ENCODE data around the gene ZCCHC10.
A peak's percentile ranks its signal among the peaks of the same experiment; 100 is the strongest.
"Not testable (repeated sequence)": the region's sequence is repeated elsewhere in the genome, so short reads cannot be mapped to it uniquely, and the experiment has no call there.

Gene ZCCHC10

GRCh38 chr5:133041157-133041784 is 14.9 kb upstream of the ZCCHC10 start:
- no peak for DNase-seq

DNA sequence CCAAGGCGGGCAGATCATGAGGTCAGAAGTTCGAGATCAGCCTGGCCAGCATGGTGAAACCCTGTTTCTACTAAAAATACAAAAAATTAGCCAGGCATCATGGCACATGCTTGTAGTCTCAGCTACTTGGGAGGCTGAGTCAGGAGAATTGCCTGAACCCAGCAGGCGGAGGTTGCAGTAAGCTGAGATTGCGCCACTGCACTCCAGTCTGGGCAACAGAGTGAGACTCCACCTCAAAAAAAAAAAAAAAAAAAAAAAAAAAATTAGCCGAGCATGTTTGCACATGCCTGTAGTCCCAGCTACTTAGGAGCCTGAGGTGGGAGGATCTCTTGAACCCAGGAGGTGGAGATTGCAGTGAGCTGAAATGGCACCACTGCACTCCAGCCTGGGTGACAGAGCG is 10.3 kb upstream of the ZCCHC10 start:
- DNase-seq: not testable (repeated sequence)

DNA sequence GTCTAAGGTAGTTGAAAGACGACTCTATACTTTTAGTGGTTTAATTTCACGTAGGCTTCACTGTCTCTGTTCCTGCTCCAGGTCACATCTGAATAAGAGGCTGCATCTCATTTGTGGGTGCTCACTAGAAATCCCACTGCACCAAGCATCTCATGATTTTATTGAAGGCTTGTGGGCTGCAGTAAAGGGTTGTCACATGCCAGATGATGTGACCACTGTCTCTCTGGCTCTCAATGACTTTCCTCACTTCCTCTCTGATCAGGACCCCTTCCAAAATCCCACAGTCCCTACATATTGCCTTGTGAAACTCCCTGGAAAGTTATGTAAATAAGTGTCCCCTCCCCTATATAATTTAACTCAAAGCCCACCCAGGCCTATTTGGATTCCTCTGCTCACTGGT is 8.9 kb upstream of the ZCCHC10 start:
- no peak for DNase-seq

GRCh38 chr5:133034064-133034463 is 7.7 kb upstream of the ZCCHC10 start:
- DNase-seq: no peak

GRCh38 chr5:133032852-133033742 is 6.7 kb upstream of the ZCCHC10 start:
- peak; percentile 12 for DNase-seq

DNA sequence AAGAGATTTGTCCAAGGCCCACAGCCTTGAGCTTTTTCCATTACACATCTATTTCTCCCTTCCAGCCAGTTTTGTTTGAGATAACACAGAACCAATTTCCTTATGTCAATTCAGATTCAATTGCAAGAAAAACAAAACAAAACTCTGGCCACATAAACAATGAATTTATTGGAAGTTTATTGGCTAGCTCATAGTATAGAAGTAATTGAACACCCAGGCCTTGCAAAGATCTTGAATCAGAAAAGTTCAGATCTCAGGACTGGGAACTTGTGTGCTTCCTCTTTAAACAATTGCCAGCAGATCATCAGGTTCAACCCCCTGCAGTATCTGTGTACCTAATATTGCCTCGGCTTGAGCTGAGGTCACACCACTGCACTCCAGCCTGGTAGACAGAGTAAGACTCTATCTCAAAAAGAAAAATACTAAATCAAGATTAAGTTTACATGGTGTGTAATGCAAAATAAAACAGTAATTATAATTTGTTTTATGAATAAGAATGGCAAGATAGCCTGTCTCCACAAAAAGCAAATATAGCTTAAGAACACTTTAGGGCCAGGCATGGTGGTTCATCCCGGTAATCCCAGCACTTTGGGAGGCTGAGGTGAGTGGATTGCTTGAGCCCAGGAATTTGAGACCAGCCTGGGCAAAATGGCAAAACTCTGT is 4.1 kb upstream of the ZCCHC10 start:
- DNase-seq: no peak

GRCh38 chr5:133029416-133029815 is 3.1 kb upstream of the ZCCHC10 start:
- no peak for DNase-seq

- no peak for DNase-seq
Measured at GRCh38 chr5:133026664-133027153, 360 bp upstream of the ZCCHC10 start.

GRCh38 chr5:133019471-133019870 is 6.9 kb downstream of the ZCCHC10 start:
- not testable (repeated sequence) for DNase-seq

DNA sequence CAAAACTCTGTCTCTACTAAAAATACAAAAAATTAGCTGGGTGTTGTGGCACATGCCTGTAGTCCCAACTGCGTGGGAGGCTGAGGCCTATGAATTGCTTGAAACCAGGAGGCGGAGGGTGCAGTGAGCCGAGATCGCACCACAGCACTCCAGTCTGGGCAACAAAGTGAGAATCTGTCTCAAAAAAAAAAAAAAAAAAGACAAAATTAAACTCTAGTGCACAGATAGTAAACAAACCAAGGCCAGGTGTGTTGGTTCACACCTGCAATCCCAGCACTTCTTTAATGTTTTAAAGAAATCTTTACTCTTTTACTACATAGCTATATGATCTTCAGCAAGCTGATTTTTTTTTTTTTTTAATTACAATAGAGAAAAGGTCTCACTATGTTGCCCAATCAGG is 8.4 kb downstream of the ZCCHC10 start:
- no peak for DNase-seq

DNA sequence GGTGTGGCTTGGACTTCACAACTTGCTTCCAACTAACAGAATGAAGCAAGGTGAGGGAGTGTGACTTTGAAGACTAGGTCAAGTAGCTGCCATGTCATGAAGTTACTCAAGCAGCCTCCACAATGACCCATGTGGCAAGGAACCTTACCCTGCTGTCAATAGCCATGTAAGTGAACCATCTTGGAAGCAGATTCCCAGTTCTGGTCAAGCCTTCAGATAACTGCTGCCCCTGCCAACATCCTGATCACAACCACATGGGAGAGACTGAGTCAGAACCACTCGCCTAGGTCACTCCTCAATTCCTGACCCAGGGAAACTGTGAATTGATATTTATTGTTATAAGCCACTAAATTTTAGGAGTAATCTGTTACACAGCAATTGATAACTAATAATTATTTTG is 10.9 kb downstream of the ZCCHC10 start:
- no peak for DNase-seq

GRCh38 chr5:133008455-133008854 is 17.9 kb downstream of the ZCCHC10 start:
- not testable (repeated sequence) for DNase-seq

GRCh38 chr5:133006653-133007052 is 19.7 kb downstream of the ZCCHC10 start:
- DNase-seq: no peak

DNA sequence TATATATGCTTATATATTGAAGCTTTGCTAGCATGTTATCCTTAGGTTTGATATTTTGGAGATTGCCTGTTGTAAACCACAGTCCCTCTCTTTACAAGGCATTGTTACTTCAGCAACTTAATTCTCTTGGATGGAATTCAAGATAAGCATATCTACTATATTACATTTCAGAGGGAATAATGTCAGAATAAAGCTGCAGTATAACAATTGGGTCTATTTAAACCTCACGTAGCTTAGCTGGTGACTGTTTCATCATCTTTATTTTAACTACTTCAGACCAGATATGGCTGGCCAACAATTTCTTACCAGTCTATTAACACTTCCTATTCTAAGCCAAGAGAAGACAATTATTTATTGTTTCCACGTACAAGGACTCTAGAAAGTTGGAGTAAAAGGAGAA is 27.1 kb downstream of the ZCCHC10 start:
- DNase-seq: no peak

DNA sequence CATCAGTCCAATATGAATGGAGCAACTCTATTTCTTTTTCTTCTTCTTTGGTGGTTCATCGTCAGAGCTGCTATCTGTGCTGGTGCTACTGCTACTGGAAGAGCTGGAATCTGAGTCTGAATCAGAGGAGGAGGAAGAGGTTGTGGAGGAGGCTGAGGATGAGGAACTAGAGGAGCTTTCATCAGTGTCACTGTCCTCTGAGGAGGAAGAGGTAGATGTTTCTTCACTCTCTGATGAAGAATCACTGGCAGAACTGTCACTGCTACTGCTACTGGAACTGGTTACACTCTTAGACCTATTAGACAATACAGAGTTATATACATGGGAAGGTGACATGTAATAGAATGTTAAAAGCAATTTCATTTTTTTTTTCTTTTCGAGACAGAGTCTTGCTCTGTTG is 27.8 kb downstream of the ZCCHC10 start:
- DNase-seq: no peak

DNA sequence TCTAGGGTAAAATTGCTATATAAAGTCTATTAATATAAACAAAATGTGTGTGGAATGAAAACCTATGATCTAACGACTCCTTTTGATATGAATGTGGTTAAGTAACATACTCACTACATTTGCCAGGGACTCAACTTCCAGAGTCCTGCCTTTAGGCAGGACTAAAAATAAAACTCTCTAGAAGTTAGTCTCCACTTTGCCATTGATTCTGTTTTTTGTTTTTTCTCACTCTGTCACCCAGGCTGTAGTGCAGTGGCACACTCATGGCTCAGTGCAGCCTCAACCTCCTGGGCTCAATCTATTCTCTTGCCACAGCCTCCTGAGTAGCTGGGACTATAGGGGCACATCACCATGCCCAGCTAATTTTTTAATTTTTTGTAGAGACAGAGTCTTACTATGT is 30.0 kb downstream of the ZCCHC10 start:
- DNase-seq: no peak

- DNase-seq: no peak
Measured at GRCh38 chr5:132987531-132988408, 38.6 kb downstream of the ZCCHC10 start.

- not testable (repeated sequence) for DNase-seq
Measured at GRCh38 chr5:132982971-132983370, 43.4 kb downstream of the ZCCHC10 start.

- no peak for DNase-seq
Measured at GRCh38 chr5:132981288-132981687, 45.1 kb downstream of the ZCCHC10 start.

DNA sequence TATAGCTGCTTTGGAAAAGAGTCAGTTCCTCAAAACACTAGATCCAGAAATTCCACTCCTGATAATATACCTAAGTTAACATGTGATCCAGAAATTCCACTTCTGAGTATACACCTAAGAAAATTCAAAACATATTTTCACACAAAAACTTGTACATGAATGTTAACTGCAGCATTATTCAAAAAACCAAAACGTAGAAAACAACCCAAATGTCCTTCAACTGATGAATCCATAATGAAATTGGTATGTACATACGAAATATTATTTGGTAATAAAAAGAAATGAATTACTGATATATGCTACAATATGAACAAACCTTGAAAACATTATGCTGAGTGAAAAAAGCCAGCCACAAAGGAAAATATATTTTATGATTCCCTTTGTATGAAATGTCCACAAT is 46.4 kb downstream of the ZCCHC10 start:
- no peak for DNase-seq

DNA sequence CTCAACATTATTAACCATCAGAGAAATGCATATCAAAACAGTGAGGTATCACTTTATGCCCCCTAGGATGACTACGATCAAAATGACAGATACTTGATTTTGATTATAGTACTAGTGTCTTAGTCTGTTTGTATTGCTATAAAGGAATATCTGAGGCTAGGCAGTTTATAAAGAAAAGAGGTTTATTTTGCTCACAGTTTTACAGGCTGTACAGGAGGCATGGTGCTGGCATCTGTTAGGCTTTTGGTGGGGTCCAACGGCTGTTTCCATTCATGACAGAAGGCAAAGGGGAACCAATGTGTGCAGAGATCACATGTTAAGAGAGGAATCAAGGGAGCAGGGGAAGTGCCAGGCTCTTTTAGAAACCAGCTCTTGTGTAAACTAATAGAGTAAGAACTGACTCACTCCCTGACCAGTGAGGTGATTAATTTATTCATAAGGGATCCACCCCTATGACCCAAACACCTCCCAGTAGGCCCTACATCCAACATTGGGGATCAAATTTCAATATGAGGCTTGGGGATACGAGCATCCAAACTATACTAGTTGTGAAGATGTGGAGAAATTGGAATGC is 46.9 kb downstream of the ZCCHC10 start:
- peak; percentile 30 for DNase-seq

GRCh38 chr5:132976852-132977251 is 49.5 kb downstream of the ZCCHC10 start:
- no peak for DNase-seq

Measured in EL (cell line).